H1 (cell line): ENCODE data around the gene GBGT1.

Source experiments
- BCL11A ChIP-seq, 2 experiments: IDR thresholded peaks; one replicate each; pipeline ENCODE4 v1.6.1; 2011; ENCODE audit warnings: low read depth in 2 of 2, low read length in 2 of 2, mild to moderate bottlenecking in 2 of 2
- CBX8 ChIP-seq: fragments of 300-800, 300-1000 bp; sonication (generic); IDR thresholded peaks from 2 replicates; pipeline ENCODE4 v1.7.1; 2016; ENCODE audit warnings: low read depth, low read length, borderline replicate concordance
- EZH2 ChIP-seq: fragments of 200-600 bp; sonication (generic); IDR thresholded peaks from 2 replicates; pipeline ENCODE4 v1.7.1; 2012; ENCODE audit warnings: low read depth, mild to moderate bottlenecking, moderate library complexity, low read length, inconsistent platforms; ENCODE audit not compliant: severe bottlenecking
- POLR2A ChIP-seq, 2 experiments: IDR thresholded peaks; 1 replicate in 1 of 2; 2 replicates in 1 of 2; pipeline ENCODE4 v1.6.1; 2011; ENCODE audit warnings: low read depth in 2 of 2, low read length in 2 of 2, mild to moderate bottlenecking in 2 of 2; ENCODE audit errors: control extremely low read depth in 1 of 2
- TAF1 ChIP-seq: IDR thresholded peaks from 2 replicates; pipeline ENCODE4 v1.6.1; 2011; ENCODE audit warnings: mild to moderate bottlenecking, low read depth, low read length
- ZNF274 ChIP-seq: IDR thresholded peaks from 2 replicates; pipeline ENCODE4 v1.7.0; 2012; ENCODE audit warnings: low read length, borderline replicate concordance; ENCODE audit errors: extremely low read depth
- TF ChIP-seq, protein P1 (sequence below), 3 experiments: IDR thresholded peaks; 1 replicate in 2 of 3; 2 replicates in 1 of 3; pipeline versions ENCODE4 v1.5.1 to v1.6.1; 2011; ENCODE audit warnings: low read length in 3 of 3, mild to moderate bottlenecking in 3 of 3, inconsistent platforms in 2 of 3, low read depth in 1 of 3, moderate library complexity in 1 of 3; ENCODE audit not compliant: insufficient read depth in 1 of 3; ENCODE audit errors: control extremely low read depth in 1 of 3
- TF ChIP-seq, protein P2 (sequence below): fragments of 300-600 bp; sonication (generic); IDR thresholded peaks from 2 replicates; pipeline ENCODE4 v1.7.1; 2012; ENCODE audit warnings: low read length, moderate library complexity, mild to moderate bottlenecking, inconsistent platforms; ENCODE audit not compliant: insufficient replicate concordance

DNA sequence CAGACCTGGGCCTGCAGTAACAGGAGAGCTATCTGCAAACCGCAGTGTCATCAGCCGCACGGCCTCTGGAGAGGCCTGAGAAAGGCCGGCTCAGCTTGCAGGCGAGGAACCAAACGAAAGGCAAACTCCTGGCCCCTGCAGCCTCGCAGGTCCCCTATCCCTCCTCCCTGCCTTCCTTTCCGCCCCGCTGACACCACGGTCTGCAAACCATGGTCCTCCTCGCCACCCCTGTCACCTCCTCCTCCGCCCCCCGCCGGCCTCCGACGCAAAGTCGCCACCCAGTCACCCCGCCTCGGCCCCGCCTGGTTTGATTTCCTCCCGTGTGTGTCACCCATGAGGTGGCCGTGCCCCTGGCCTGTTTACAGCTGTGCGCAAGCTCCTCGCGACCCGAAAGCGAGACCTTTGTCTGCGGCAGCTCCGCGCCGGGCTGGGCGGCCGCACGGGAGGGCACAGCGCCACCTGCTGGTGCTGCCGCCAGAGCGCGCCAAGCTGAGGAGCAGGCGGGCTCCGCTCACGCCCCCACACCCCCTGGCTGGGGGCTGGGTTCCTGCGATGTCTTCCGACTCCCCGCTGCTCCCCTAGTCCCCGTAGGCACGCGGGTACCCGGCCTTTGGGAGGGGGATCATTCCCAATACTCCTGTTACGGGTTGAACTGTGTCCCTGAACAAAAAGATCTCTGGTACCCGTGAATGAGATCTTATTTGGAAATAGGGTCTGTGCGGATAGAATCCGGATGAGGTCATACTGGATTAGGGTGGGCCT is 19.4 kb downstream of the GBGT1 start:
- no peak for TF ChIP-seq CBX8
- TF ChIP-seq, protein P1, sequence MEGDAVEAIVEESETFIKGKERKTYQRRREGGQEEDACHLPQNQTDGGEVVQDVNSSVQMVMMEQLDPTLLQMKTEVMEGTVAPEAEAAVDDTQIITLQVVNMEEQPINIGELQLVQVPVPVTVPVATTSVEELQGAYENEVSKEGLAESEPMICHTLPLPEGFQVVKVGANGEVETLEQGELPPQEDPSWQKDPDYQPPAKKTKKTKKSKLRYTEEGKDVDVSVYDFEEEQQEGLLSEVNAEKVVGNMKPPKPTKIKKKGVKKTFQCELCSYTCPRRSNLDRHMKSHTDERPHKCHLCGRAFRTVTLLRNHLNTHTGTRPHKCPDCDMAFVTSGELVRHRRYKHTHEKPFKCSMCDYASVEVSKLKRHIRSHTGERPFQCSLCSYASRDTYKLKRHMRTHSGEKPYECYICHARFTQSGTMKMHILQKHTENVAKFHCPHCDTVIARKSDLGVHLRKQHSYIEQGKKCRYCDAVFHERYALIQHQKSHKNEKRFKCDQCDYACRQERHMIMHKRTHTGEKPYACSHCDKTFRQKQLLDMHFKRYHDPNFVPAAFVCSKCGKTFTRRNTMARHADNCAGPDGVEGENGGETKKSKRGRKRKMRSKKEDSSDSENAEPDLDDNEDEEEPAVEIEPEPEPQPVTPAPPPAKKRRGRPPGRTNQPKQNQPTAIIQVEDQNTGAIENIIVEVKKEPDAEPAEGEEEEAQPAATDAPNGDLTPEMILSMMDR (IDR thresholded peaks at IDR 0.05; ENCODE audit: control extremely low read depth in 1 of 3, insufficient read depth in 1 of 3, low read depth in 1 of 3, low read length in 3 of 3): peak in 2 of 3 experiments; percentile 98 to 99; a peak in 3 of 4 replicates
- TF ChIP-seq POLR2A (IDR thresholded peaks at IDR 0.05; ENCODE audit: control extremely low read depth in 1 of 2, low read depth in 2 of 2, low read length in 2 of 2): peak in 1 of 2 experiments; percentile 47; a peak in 1 of 3 replicates
- peak; percentile 41; the same call in 1 of the 2 replicates for TF ChIP-seq TAF1
- TF ChIP-seq ZNF274: no peak
- TF ChIP-seq BCL11A (IDR thresholded peaks at IDR 0.05; ENCODE audit: low read depth in 2 of 2, low read length in 2 of 2): no peak
- no peak for TF ChIP-seq EZH2
- TF ChIP-seq, protein P2, sequence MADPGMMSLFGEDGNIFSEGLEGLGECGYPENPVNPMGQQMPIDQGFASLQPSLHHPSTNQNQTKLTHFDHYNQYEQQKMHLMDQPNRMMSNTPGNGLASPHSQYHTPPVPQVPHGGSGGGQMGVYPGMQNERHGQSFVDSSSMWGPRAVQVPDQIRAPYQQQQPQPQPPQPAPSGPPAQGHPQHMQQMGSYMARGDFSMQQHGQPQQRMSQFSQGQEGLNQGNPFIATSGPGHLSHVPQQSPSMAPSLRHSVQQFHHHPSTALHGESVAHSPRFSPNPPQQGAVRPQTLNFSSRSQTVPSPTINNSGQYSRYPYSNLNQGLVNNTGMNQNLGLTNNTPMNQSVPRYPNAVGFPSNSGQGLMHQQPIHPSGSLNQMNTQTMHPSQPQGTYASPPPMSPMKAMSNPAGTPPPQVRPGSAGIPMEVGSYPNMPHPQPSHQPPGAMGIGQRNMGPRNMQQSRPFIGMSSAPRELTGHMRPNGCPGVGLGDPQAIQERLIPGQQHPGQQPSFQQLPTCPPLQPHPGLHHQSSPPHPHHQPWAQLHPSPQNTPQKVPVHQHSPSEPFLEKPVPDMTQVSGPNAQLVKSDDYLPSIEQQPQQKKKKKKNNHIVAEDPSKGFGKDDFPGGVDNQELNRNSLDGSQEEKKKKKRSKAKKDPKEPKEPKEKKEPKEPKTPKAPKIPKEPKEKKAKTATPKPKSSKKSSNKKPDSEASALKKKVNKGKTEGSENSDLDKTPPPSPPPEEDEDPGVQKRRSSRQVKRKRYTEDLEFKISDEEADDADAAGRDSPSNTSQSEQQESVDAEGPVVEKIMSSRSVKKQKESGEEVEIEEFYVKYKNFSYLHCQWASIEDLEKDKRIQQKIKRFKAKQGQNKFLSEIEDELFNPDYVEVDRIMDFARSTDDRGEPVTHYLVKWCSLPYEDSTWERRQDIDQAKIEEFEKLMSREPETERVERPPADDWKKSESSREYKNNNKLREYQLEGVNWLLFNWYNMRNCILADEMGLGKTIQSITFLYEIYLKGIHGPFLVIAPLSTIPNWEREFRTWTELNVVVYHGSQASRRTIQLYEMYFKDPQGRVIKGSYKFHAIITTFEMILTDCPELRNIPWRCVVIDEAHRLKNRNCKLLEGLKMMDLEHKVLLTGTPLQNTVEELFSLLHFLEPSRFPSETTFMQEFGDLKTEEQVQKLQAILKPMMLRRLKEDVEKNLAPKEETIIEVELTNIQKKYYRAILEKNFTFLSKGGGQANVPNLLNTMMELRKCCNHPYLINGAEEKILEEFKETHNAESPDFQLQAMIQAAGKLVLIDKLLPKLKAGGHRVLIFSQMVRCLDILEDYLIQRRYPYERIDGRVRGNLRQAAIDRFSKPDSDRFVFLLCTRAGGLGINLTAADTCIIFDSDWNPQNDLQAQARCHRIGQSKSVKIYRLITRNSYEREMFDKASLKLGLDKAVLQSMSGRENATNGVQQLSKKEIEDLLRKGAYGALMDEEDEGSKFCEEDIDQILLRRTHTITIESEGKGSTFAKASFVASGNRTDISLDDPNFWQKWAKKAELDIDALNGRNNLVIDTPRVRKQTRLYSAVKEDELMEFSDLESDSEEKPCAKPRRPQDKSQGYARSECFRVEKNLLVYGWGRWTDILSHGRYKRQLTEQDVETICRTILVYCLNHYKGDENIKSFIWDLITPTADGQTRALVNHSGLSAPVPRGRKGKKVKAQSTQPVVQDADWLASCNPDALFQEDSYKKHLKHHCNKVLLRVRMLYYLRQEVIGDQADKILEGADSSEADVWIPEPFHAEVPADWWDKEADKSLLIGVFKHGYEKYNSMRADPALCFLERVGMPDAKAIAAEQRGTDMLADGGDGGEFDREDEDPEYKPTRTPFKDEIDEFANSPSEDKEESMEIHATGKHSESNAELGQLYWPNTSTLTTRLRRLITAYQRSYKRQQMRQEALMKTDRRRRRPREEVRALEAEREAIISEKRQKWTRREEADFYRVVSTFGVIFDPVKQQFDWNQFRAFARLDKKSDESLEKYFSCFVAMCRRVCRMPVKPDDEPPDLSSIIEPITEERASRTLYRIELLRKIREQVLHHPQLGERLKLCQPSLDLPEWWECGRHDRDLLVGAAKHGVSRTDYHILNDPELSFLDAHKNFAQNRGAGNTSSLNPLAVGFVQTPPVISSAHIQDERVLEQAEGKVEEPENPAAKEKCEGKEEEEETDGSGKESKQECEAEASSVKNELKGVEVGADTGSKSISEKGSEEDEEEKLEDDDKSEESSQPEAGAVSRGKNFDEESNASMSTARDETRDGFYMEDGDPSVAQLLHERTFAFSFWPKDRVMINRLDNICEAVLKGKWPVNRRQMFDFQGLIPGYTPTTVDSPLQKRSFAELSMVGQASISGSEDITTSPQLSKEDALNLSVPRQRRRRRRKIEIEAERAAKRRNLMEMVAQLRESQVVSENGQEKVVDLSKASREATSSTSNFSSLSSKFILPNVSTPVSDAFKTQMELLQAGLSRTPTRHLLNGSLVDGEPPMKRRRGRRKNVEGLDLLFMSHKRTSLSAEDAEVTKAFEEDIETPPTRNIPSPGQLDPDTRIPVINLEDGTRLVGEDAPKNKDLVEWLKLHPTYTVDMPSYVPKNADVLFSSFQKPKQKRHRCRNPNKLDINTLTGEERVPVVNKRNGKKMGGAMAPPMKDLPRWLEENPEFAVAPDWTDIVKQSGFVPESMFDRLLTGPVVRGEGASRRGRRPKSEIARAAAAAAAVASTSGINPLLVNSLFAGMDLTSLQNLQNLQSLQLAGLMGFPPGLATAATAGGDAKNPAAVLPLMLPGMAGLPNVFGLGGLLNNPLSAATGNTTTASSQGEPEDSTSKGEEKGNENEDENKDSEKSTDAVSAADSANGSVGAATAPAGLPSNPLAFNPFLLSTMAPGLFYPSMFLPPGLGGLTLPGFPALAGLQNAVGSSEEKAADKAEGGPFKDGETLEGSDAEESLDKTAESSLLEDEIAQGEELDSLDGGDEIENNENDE: no peak
